Measurements from ENCODE around the gene RBM12.
A peak's percentile ranks its signal among the peaks of the same experiment; 100 is the strongest.
"Not testable (repeated sequence)": the region's sequence is repeated elsewhere in the genome, so short reads cannot be mapped to it uniquely, and the experiment has no call there.

Gene RBM12

GRCh38 chr20:35664466-35665206 is at the start of gene RBM12, which contains the start of gene CPNE1:
TSS of gene RBM12 (minus strand) at chr20:35664900. CDS start at chr20:35655322, 9,578 bp downstream.
TSS of gene CPNE1 (minus strand) at chr20:35664900. CDS start at chr20:35632923, 31,977 bp downstream.
- DNase-seq (ENCODE audit: extremely low read depth, low read depth) = peak; percentile 83
- TF ChIP-seq CTCF (IDR thresholded peaks at IDR 0.05; ENCODE audit: low read depth, low read length) = no peak

GRCh38 chr20:35714127-35714526 is 49.4 kb upstream of the RBM12 start:
- DNase-seq (ENCODE audit: extremely low read depth, low read depth) = no peak
- no peak for TF ChIP-seq CTCF (IDR thresholded peaks at IDR 0.05; ENCODE audit: low read depth, low read length)

- DNase-seq (ENCODE audit: extremely low read depth, low read depth) = not testable (repeated sequence)
Measured at GRCh38 chr20:35713120-35713519, 48.4 kb upstream of the RBM12 start.

GRCh38 chr20:35711588-35712209 is 47.0 kb upstream of the RBM12 start:
- no peak for TF ChIP-seq CTCF (IDR thresholded peaks at IDR 0.05; ENCODE audit: low read depth, low read length)
- no peak for DNase-seq (ENCODE audit: extremely low read depth, low read depth)

GRCh38 chr20:35710884-35711587 is 46.3 kb upstream of the RBM12 start:
- DNase-seq (ENCODE audit: extremely low read depth, low read depth) = no peak
- TF ChIP-seq CTCF (IDR thresholded peaks at IDR 0.05; ENCODE audit: low read depth, low read length) = no peak

GRCh38 chr20:35710039-35710438 is 45.3 kb upstream of the RBM12 start:
- TF ChIP-seq CTCF (IDR thresholded peaks at IDR 0.05; ENCODE audit: low read depth, low read length) = no peak
- no peak for DNase-seq (ENCODE audit: extremely low read depth, low read depth)

- DNase-seq (ENCODE audit: extremely low read depth, low read depth) = no peak
- TF ChIP-seq CTCF (IDR thresholded peaks at IDR 0.05; ENCODE audit: low read depth, low read length) = no peak
Measured at GRCh38 chr20:35709259-35709658, 44.6 kb upstream of the RBM12 start.

Measured in AG09319 (cell line).